ENCODE results near the gene TTC34.

The TTC34 gene

GRCh38 chr1:2812939-2813653 lies 11.6 kb upstream of the TTC34 start:
- no peak for DNase-seq (ENCODE audit: low read depth)

GRCh38 chr1:2812136-2812535 lies 10.6 kb upstream of the TTC34 start:
- no peak for DNase-seq (ENCODE audit: low read depth)

GRCh38 chr1:2811533-2811918 lies 10.0 kb upstream of the TTC34 start:
- DNase-seq (ENCODE audit: low read depth): no peak

DNA sequence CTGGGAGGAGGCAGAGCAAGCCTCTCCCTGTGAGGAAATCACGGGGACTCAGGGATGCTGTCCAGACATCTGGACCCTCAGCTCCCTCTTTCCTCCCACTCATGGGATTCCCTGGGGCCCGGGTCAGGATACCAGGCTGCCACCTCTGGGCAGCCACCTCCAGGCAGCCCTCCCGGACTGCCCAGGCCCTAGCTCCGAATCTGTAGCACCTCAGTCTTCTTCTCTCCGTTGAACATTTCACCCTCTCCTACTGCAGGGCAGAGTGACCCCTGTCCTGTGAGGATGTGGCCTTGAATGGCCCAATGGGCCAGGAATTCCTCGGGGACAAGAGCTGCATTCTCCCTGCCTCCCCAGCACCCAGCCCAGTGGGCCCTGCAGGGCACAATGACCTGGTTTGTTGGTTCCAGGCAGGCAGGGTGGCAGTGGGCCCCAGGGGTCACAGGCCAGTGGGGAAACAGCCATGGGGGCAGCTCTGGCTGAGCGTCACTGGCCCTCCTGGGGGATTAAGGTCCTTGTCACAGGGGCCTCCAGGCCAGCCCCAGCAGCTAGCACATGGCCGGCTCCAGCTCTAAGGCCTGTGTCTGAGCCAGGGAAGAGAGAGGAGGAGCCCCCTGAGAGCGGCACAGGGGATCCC lies 9.5 kb upstream of the TTC34 start:
- DNase-seq (ENCODE audit: low read depth): no peak

DNA sequence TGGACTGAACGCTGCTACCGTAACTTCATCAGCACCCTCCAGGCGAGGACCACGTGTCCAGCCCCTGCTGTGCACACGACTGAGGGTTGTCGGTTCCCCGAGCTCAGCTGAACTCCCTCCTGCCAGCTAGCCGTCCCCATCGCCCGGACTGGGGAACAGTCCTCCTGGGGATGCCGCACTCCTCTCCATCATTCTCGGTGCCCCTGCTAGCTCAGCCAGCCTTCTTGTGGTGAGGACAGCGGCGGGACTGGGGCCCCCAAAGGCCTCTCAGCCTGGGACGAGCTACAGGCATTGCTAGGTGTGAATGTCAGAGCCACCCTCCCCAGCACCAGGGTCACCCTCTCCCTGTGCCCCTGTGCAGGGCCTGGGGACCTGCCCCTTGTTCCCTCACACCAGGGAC lies 8.8 kb upstream of the TTC34 start:
- no peak for DNase-seq (ENCODE audit: low read depth)

DNA sequence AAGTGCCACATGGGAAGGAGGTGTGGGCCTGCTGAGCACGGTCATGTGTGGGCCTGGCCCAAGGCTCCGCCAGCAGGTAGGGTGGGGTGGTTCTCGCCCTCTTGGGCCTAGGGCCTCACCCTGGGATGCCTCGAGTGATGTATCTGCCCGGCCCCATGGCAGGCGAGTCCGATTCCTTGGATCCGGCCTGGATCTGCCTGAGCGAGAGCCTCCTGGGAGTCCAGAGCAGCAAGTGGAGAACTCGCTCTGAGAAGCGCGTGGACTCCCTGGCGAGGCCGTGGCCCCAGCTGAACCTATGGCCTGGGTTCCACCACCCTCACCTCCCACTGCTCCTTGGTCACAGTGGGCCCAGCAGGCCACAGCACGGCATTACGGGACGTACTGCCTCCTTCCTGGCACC lies 8.2 kb upstream of the TTC34 start:
- DNase-seq (ENCODE audit: low read depth): no peak

DNA sequence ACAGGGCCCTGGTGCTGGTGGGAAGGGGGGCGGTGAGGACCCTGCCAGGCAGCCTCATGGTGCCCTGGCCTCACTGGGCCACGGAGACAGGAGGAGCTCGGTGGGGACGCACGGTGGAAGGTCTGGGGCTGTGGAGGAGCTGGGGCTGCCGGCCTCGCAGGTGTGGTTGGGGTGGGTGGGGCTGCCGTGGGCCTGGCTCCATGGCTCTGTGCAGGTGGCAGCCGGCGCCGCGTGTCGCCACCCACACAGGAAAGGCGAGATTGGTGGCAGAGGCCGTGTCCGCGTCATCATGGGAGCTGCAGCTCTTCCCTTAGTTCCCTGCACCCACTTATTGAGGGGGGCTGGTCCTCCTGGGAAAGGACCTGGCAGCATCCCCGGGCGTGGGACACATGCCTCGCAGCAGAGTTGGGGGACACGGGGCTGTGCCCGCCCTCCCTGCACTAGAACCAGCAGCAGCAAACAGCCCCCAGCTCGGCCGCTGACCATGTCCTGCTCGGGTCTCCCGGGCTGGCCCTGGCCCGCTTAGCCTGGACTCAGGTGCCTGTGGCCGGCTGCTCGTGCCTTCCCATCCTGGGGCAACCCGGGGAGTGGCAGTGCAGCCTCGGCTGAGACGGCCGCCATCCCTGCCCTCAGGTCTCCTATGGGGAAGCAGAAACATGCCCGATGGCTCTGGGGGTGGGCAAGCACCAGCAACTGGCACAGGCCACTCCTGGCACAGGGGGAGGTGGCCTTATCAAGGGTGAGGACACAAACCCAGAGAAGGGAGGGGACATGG lies 7.5 kb upstream of the TTC34 start:
- DNase-seq (ENCODE audit: low read depth): no peak

GRCh38 chr1:2808386-2808705 lies 6.9 kb upstream of the TTC34 start:
- DNase-seq (ENCODE audit: low read depth): no peak

DNA sequence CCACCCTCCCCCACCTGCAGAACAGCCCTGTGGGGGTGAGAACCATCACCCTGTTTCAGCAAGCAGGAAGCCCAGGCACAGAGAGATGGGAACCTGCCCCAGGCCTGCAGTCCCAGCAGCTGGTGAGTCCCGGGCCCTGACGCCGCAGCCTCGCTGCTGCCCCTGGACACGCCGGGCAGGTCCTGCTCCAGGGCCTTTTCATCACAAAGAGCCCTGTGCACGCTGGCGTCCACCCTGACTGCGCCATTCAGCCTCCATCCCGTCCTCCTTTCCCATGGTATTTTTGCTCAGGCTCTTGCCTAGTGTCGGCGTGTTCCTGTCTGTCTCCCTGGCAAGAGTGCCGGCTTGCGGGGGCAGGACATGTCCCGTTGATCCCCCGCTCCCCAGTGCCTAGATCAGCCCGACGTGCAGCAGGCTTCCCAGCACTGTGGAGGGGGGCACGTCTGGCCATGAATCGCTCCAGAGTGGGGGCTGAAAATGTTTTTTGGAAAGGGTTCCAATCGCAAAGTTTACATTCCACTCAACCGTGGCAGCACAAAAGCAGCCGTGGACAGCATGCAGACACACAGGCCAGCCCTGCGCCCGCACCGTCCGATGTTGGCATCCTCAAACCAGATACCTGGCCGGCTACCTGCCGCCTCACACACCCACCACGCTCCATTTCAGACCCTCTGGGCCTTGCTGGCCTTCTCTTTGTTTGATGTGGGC lies 6.3 kb upstream of the TTC34 start:
- DNase-seq (ENCODE audit: low read depth): no peak

DNA sequence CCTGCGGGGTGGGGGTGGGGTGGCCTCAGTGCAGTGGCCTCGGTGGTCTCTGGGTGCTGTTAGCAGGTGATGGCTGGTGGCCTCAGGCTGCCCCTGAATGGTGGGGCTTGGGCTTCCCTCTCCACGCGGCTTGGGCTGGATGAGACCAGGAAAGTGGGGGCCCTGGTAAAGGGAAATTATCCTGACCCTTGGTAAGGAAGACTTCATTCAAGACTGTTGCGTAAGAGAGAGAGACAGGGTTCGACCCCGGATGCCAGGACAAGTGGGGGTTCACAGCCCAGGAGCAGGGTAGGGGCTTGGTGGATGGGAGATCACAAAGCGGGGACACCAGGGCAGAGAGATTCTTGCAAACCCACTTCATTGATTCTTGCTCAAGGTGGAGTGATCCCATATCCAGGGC lies 5.5 kb upstream of the TTC34 start:
- DNase-seq (ENCODE audit: low read depth): no peak

DNA sequence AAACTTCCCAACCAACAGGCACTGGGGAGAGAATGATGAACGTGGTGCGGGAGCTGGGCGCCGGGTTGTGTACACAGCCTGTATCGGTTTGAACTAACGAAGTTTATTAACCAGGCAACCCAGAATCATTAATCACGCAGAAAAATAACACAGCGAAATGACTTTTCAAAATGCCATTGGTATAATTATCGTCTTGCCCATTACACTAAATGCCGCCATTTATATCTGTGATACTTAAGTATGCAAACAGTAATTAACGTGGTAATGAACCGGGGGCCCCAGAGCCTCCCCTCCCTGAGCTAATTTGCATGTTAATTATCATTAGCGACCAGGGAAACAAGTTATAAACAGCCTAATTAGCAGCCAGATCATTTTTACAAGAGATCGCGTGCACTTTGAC lies 5.1 kb upstream of the TTC34 start:
- DNase-seq (ENCODE audit: low read depth): no peak

DNA sequence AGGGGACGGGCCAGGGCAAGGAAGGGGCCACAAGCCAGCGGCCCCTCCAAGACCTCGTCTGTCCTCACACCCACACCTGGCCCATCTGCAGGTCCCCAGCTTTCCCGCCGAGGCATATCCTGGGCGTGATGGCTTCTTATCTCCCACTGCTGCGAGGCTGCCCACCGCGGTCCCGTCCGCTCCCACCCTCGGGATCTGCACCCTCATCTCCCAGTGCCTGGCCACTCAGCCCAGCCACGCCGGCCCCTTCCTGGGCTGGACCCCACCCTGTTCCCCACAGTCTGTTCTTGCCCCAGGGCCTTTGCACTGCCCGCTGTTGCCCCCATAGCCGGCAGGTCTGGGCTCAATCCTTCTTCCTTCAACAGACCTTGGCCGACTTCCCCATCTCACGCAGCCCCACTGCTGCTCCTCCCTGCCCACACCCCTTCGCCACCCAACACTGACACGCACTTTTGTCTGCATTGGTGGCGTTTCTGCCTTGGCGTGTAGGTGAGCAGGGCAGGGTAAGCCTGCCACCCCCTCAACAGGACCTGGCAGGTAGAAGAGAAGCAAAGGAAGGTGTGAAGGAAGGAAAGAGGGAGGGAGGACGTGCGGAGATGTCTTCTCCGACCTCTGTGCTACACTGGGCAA lies 4.4 kb upstream of the TTC34 start:
- no peak for DNase-seq (ENCODE audit: low read depth)

DNA sequence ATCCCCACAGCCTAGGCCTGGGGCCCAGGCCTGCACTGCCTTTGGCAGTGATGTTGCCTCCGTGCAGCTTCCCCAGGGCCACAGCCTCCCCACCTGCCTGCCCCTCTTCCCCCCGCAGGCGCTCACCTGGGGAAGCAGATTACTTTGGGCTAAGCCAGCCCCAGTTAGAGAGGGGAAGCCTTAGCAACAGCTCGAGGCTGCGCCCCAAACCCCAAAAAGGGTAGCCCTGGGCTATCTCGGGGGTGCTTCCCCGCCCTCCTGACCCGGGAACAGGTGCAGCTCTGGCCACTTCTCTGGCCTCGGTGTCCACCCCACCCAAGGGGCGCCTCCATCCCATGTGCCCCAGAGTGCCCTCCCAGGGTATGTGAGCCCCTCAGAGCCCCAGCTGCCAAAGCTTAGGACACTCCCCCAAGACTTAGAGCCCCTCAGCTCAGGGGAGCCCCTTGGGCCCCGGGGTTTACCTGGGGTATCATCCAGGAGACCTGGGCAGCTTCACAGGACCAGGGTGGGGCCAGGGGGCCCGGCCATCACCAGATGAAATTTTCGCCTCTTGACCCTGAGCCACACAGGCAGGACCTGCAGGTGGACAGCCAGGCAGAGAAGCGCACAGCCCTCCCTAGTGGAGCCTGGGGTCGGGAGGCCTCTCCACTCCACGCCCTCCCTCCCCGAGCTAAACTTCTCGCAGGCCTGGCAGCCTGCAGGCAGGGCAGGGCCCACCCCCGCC lies 3.3 kb upstream of the TTC34 start:
- no peak for DNase-seq (ENCODE audit: low read depth)

- DNase-seq (ENCODE audit: low read depth): no peak
These were observed 2.6 kb upstream of the TTC34 start for GRCh38 chr1:2803931-2804627.

DNA sequence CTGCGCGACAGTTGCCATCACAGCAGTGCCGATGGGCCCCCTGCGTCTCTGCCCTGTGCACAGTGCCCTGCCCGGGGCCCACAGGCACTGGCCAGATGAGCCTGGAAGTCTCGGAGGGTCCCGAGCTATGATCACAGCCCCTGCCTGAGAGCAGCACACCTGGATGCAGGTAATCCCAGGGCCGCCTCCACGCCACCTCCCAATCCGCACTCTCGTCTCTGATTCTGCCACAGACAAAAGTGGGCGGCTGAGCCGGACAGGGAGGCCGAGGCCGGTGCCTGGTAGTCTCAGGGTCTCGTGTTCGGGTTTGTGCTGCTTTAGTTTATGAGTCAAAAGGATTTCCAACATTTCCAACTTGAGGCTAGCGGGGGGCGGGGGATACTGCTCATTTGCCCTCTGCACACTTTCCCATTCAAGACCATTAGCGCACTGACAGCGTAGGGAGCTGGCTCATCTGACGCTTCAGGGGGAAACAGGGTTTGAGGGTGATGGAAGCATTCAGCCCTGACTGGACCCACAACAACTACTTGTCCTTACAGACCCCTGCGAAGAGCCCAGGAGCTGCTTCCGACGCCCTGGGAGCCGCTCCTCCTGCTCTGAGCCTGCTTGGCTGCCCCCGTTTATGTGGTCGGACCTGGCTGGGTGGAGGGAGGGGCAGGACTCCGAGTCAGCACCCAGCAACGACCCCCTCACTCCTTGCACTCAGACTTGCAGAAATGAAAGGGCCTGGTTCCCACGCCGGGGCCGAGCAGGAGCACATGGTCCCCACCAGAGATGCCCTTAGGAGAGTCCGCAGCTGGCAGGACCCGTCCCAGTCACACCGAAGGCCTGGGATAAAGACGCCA lies 1.8 kb upstream of the TTC34 start:
- no peak for DNase-seq (ENCODE audit: low read depth)

GRCh38 chr1:2802421-2802961 lies 998 bp upstream of the TTC34 start:
- no peak for DNase-seq (ENCODE audit: low read depth)

- no peak for DNase-seq (ENCODE audit: low read depth)
These were observed 447 bp downstream of the TTC34 start for GRCh38 chr1:2801046-2801445.

DNA sequence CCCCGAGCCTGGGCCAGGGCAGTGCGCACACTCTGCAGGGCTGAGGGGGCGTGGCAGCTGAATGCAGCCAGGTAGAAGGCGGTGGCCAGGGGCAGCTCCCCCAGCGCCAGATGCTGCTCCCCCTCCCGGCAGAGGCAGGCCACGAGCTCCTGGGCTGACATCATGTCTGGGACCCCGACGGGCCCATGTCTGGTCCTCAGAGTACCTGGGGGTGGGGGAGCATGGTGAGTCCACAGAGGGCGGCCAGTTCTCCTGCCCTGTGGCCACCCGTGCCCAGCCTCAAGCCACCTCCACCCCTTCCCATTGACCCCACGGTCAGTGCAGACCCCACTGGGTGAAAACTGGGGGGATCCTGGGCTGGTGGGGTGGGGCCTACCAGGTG lies 838 bp downstream of the TTC34 start:
- no peak for DNase-seq (ENCODE audit: low read depth)

DNA sequence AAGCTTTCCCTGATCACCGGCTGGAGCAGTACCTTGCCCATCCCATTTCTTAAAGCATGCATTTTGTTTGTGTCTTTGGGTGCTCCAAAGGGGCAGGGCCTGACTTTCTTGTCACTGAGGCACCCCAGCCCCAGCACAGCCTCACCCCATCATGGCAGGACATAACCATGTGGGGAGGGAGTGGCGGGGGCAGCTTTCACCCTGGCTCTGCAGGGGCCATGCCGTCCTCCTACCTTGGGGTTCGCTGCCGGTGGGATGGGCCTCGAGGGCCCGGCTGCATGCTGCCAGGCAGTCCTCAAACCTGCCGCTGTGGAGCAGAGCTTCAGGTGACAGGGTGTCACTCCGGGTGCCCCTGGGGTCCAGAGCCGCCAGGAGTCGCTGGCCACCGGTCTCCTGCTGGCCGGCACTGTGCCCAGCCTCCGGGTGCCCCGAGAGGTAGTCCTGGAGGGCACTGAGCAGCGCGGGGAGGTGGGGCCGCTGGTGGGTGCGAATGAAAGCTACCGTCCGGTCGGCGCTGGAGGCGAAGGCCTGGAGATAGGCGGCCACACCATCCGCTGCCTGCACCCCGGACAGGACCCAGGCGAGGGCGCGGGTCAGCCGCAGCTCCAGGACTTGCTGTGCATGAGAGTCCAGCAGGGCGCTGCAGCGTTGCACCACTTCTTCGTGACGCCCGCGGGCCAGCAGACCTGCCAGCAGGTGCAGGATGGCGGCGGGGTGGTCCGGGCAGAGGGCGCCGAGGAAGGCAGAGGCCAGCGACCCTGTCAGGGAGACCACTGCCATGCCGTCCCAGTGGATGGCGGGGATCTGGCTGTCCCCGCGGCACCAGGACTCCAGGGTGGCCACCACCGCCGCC lies 1.5 kb downstream of the TTC34 start:
- DNase-seq (ENCODE audit: low read depth): no peak

Data from stimulated activated CD8-positive, alpha-beta memory T cell treated with anti-CD3 and anti-CD28 coated beads, Interleukin-15, amount 100 ng/mL, for 24 hours (primary cell).